DOHH2 (cell line): ENCODE results near the gene LAMB1.
A peak's percentile ranks its signal among the peaks of the same experiment; 100 is the strongest.

Experiments used
- H3F3A ChIP-seq: fragments of 200-600 bp; sonication (generic), shearing (Covaris generic); 2 replicates; pipeline ENCODE4 v1.6.0; 2016; ENCODE audit warnings: antibody characterized with exemption, mild to moderate bottlenecking; ENCODE audit not compliant: control insufficient read depth, insufficient read depth
- H3K27ac ChIP-seq: fragments of 200-600 bp; sonication (generic); 2 replicates; pipeline ENCODE4 v1.5.1; 2014; ENCODE audit warnings: low read depth, mild to moderate bottlenecking, low read length, moderate library complexity
- H3K27me3 ChIP-seq: fragments of 200-600 bp; sonication (generic); 2 replicates; pipeline ENCODE4 v1.6.1; 2014; ENCODE audit warnings: mild to moderate bottlenecking, low read length, mixed read lengths; ENCODE audit not compliant: control insufficient read depth
- H3K36me3 ChIP-seq: fragments of 200-600 bp; sonication (generic); 2 replicates; pipeline ENCODE4 v1.6.1; 2014; ENCODE audit warnings: mild to moderate bottlenecking, low read length, moderate library complexity, mixed read lengths; ENCODE audit not compliant: control insufficient read depth
- H3K4me1 ChIP-seq: fragments of 200-600 bp; sonication (generic); 2 replicates; pipeline ENCODE4 v1.6.1; 2014; ENCODE audit warnings: mild to moderate bottlenecking, low read length, mixed read lengths; ENCODE audit not compliant: control insufficient read depth
- H3K4me2 ChIP-seq: fragments of 200-600 bp; sonication (generic); 2 replicates; pipeline ENCODE4 v1.6.0; 2014; ENCODE audit warnings: mild to moderate bottlenecking, low read length, moderate library complexity
- H3K4me3 ChIP-seq: fragments of 200-600 bp; sonication (generic); 2 replicates; pipeline ENCODE4 v1.5.1; 2014; ENCODE audit warnings: mild to moderate bottlenecking, low read length, mixed read lengths
- H3K79me2 ChIP-seq: fragments of 200-600 bp; sonication (generic); 2 replicates; pipeline ENCODE4 v1.6.1; 2014; ENCODE audit warnings: mild to moderate bottlenecking, low read length, mixed read lengths; ENCODE audit not compliant: control insufficient read depth
- H3K9me2 ChIP-seq: fragments of 200-600 bp; sonication (generic); replicated peaks from 2 replicates; pipeline ENCODE4 v1.6.1; 2014; ENCODE audit warnings: mild to moderate bottlenecking, low read length, mixed read lengths; ENCODE audit not compliant: control insufficient read depth
- H3K9me3 ChIP-seq: fragments of 200-600 bp; sonication (generic); 2 replicates; pipeline ENCODE4 v1.6.1; 2014; ENCODE audit warnings: antibody characterized with exemption, low read length, mixed read lengths; ENCODE audit not compliant: control insufficient read depth, insufficient read depth
- H4K20me1 ChIP-seq: fragments of 200-600 bp; sonication (generic); 2 replicates; pipeline ENCODE4 v1.6.0; 2014; ENCODE audit warnings: low read depth, mild to moderate bottlenecking, antibody characterized with exemption, low read length, moderate library complexity; ENCODE audit not compliant: control insufficient read depth, insufficient read depth
- CTCF ChIP-seq: fragments of 200-600 bp; sonication (generic); IDR thresholded peaks from one replicate; pipeline ENCODE4 v1.5.1; 2014; ENCODE audit warnings: antibody characterized with exemption, mild to moderate bottlenecking, low read depth, low read length; ENCODE audit not compliant: poor library complexity, severe bottlenecking
- EZH2phosphoT487 ChIP-seq: fragments of 200-600 bp; sonication (generic); IDR thresholded peaks from 2 replicates; pipeline ENCODE4 v1.6.1; 2017; ENCODE audit warnings: borderline replicate concordance, mild to moderate bottlenecking, antibody characterized with exemption, low read length, moderate library complexity, mixed read lengths

LAMB1 gene

GRCh38 chr7:107877731-107878382, 125.1 kb downstream of the LAMB1 start:
- no peak overlapping the region for H3K4me2 ChIP-seq
- peaks cover 14% of the 10 kb centered on the region for H3K27me3 ChIP-seq
- H3F3A ChIP-seq = peaks cover 6% of the 10 kb centered on the region

GRCh38 chr7:107876916-107877315, 126.0 kb downstream of the LAMB1 start:
- Histone ChIP-seq H3F3A (peaks cover 6% of the 10 kb centered on the region), H3K4me3 (no peak overlapping the region), H3K27me3 (peaks cover 8% of the 10 kb centered on the region), H3K4me1 (peaks cover 12% of the 10 kb centered on the region), H3K36me3 (no peaks in the 10 kb centered on the region), H4K20me1 (no peaks in the 10 kb centered on the region), H3K79me2 (no peaks in the 10 kb centered on the region), H3K4me2 (no peak overlapping the region), H3K9me2 (no peaks in the 10 kb centered on the region), H3K27ac (no peak overlapping the region), H3K9me3 (no peaks in the 10 kb centered on the region)
- no peak for TF ChIP-seq CTCF
- TF ChIP-seq EZH2phosphoT487 = no peak

More at GRCh38 chr7:107877731-107878382, 125.1 kb downstream of the LAMB1 start:
- Histone ChIP-seq H3K4me1 (peaks cover 12% of the 10 kb centered on the region), H3K9me3 (no peaks in the 10 kb centered on the region), H4K20me1 (no peaks in the 10 kb centered on the region), H3K27ac (no peak overlapping the region), H3K36me3 (no peaks in the 10 kb centered on the region), H3K79me2 (no peaks in the 10 kb centered on the region), H3K9me2 (no peaks in the 10 kb centered on the region), H3K4me3 (no peak overlapping the region)
- no peak for TF ChIP-seq CTCF
- no peak for TF ChIP-seq EZH2phosphoT487

GRCh38 chr7:107874605-107875446, 128.1 kb downstream of the LAMB1 start:
- Histone ChIP-seq H3K4me1 (peaks cover 12% of the 10 kb centered on the region), H3K36me3 (no peaks in the 10 kb centered on the region), H3K9me3 (no peaks in the 10 kb centered on the region), H3K27me3 (peaks cover 4% of the 10 kb centered on the region), H4K20me1 (no peaks in the 10 kb centered on the region), H3K79me2 (no peaks in the 10 kb centered on the region), H3K4me2 (no peak overlapping the region), H3F3A (peaks cover 6% of the 10 kb centered on the region), H3K4me3 (no peak overlapping the region), H3K27ac (no peak overlapping the region), H3K9me2 (no peaks in the 10 kb centered on the region)
- TF ChIP-seq CTCF (peak; percentile 84), EZH2phosphoT487 (no peak)
